HCT116 (cell line): Measurements from ENCODE around the gene TTC38.

ENCODE experiments used
- CEBPB ChIP-seq: IDR thresholded peaks from 2 replicates; pipeline ENCODE4 v1.6.1; 2012; ENCODE audit warnings: low read depth
- EZH2 ChIP-seq: fragments of 200-600 bp; sonication (generic); IDR thresholded peaks from 2 replicates; pipeline ENCODE4 v1.6.1; 2017; ENCODE audit warnings: antibody characterized with exemption, mixed run types
- JUND ChIP-seq: IDR thresholded peaks from 2 replicates; pipeline ENCODE4 v1.6.1; 2012
- POLR2A ChIP-seq: IDR thresholded peaks from 2 replicates; pipeline ENCODE4 v1.7.0; 2011; ENCODE audit warnings: borderline replicate concordance; ENCODE audit not compliant: insufficient read depth, insufficient read length; ENCODE audit errors: extremely low read depth
- POLR2AphosphoS5 ChIP-seq: IDR thresholded peaks from 2 replicates; pipeline ENCODE4 v1.6.1; 2011; ENCODE audit warnings: mild to moderate bottlenecking, low read depth, low read length, moderate library complexity
- SIN3A ChIP-seq: IDR thresholded peaks from 2 replicates; pipeline ENCODE4 v1.6.1; 2012; ENCODE audit warnings: low read depth
- SP1 ChIP-seq: IDR thresholded peaks from 2 replicates; pipeline ENCODE4 v1.6.1; 2012; ENCODE audit warnings: low read depth
- TCF7L2 ChIP-seq: IDR thresholded peaks from 2 replicates; pipeline ENCODE4 v1.7.0; 2011; ENCODE audit warnings: borderline replicate concordance, inconsistent platforms; ENCODE audit not compliant: insufficient read depth, insufficient read length; ENCODE audit errors: extremely low read depth
- YY1 ChIP-seq: IDR thresholded peaks from 2 replicates; pipeline ENCODE4 v1.6.1; 2011; ENCODE audit warnings: low read length, low read depth, moderate library complexity, mild to moderate bottlenecking; ENCODE audit not compliant: insufficient replicate concordance; ENCODE audit errors: extremely low read depth
- TF ChIP-seq, protein P1 (sequence below): IDR thresholded peaks from 2 replicates; pipeline ENCODE4 v1.6.1; 2012
- TF ChIP-seq, protein P2 (sequence below), 3 experiments: fragments of 200-600 bp in 1 of 3; sonication (generic) in 1 of 3; IDR thresholded peaks in 2 of 3; conservative IDR thresholded peaks in 1 of 3; 2 replicates each; pipeline ENCODE4 v1.5.1; 2012 to 2017; ENCODE audit warnings: low read depth in 2 of 3, low read length in 2 of 3, antibody characterized with exemption in 1 of 3, borderline replicate concordance in 1 of 3, control low read depth in 1 of 3, mild to moderate bottlenecking in 1 of 3, mixed read lengths in 1 of 3, mixed run types in 1 of 3, moderate library complexity in 1 of 3; ENCODE audit not compliant: insufficient read depth in 1 of 3
- TF ChIP-seq, protein P3 (sequence below): IDR thresholded peaks from 2 replicates; pipeline ENCODE4 v1.6.1; 2012; ENCODE audit warnings: low read depth
- TF ChIP-seq, protein P4 (sequence below): IDR thresholded peaks from 2 replicates; pipeline ENCODE4 v1.6.1; 2011; ENCODE audit warnings: mild to moderate bottlenecking, low read length, moderate library complexity; ENCODE audit not compliant: insufficient replicate concordance; ENCODE audit errors: extremely low read depth
- TF ChIP-seq, protein P5 (sequence below): IDR thresholded peaks from 2 replicates; pipeline ENCODE4 v1.6.1; 2012

DNA sequence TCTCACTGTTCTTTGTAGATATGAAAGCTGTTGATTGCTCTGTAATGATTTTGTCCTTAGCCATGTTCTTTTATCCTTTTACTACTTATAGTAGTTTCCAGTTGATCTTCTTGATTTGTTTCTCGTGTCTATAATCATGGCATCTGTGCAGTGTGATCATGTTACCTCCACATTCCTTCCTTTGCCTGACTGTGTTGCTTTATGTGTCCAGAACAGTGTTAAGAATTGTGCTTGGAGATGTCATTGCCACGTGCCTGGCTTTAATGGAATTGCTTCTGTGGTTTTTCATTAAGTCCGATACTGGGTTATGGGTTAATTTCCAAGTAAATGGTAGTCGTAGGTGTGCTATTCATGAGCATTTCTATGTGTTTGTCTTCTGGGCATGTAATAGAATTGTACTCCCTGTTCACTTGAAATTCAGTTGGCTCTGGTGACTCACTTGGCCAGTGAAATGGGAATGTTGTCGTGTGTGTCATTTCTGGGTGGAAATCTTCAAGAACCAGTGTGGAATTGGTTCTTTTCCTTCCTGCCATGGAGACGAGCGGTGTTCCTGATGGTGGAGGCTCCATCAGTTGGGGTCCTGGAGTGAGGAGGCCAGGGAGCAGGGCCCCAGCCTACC, 35.6 kb downstream of the TTC38 start:
- TF ChIP-seq, protein P1, sequence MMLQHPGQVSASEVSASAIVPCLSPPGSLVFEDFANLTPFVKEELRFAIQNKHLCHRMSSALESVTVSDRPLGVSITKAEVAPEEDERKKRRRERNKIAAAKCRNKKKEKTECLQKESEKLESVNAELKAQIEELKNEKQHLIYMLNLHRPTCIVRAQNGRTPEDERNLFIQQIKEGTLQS: no peak
- TF ChIP-seq, protein P2, sequence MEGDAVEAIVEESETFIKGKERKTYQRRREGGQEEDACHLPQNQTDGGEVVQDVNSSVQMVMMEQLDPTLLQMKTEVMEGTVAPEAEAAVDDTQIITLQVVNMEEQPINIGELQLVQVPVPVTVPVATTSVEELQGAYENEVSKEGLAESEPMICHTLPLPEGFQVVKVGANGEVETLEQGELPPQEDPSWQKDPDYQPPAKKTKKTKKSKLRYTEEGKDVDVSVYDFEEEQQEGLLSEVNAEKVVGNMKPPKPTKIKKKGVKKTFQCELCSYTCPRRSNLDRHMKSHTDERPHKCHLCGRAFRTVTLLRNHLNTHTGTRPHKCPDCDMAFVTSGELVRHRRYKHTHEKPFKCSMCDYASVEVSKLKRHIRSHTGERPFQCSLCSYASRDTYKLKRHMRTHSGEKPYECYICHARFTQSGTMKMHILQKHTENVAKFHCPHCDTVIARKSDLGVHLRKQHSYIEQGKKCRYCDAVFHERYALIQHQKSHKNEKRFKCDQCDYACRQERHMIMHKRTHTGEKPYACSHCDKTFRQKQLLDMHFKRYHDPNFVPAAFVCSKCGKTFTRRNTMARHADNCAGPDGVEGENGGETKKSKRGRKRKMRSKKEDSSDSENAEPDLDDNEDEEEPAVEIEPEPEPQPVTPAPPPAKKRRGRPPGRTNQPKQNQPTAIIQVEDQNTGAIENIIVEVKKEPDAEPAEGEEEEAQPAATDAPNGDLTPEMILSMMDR (IDR thresholded peaks at IDR 0.05 in 2 of 3, conservative IDR thresholded peaks at IDR 0.05 in 1 of 3; ENCODE audit: borderline replicate concordance in 1 of 3, insufficient read depth in 1 of 3, low read depth in 2 of 3, low read length in 2 of 3): no peak
- TF ChIP-seq, protein P3, sequence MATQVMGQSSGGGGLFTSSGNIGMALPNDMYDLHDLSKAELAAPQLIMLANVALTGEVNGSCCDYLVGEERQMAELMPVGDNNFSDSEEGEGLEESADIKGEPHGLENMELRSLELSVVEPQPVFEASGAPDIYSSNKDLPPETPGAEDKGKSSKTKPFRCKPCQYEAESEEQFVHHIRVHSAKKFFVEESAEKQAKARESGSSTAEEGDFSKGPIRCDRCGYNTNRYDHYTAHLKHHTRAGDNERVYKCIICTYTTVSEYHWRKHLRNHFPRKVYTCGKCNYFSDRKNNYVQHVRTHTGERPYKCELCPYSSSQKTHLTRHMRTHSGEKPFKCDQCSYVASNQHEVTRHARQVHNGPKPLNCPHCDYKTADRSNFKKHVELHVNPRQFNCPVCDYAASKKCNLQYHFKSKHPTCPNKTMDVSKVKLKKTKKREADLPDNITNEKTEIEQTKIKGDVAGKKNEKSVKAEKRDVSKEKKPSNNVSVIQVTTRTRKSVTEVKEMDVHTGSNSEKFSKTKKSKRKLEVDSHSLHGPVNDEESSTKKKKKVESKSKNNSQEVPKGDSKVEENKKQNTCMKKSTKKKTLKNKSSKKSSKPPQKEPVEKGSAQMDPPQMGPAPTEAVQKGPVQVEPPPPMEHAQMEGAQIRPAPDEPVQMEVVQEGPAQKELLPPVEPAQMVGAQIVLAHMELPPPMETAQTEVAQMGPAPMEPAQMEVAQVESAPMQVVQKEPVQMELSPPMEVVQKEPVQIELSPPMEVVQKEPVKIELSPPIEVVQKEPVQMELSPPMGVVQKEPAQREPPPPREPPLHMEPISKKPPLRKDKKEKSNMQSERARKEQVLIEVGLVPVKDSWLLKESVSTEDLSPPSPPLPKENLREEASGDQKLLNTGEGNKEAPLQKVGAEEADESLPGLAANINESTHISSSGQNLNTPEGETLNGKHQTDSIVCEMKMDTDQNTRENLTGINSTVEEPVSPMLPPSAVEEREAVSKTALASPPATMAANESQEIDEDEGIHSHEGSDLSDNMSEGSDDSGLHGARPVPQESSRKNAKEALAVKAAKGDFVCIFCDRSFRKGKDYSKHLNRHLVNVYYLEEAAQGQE: no peak
- TF ChIP-seq POLR2A (no peak), JUND (no peak), TCF7L2 (no peak), EZH2 (no peak), YY1 (no peak), POLR2AphosphoS5 (no peak), SIN3A (no peak), CEBPB (no peak), SP1 (no peak)
- TF ChIP-seq, protein P4, sequence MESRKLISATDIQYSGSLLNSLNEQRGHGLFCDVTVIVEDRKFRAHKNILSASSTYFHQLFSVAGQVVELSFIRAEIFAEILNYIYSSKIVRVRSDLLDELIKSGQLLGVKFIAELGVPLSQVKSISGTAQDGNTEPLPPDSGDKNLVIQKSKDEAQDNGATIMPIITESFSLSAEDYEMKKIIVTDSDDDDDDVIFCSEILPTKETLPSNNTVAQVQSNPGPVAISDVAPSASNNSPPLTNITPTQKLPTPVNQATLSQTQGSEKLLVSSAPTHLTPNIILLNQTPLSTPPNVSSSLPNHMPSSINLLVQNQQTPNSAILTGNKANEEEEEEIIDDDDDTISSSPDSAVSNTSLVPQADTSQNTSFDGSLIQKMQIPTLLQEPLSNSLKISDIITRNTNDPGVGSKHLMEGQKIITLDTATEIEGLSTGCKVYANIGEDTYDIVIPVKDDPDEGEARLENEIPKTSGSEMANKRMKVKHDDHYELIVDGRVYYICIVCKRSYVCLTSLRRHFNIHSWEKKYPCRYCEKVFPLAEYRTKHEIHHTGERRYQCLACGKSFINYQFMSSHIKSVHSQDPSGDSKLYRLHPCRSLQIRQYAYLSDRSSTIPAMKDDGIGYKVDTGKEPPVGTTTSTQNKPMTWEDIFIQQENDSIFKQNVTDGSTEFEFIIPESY: no peak
- TF ChIP-seq, protein P5, sequence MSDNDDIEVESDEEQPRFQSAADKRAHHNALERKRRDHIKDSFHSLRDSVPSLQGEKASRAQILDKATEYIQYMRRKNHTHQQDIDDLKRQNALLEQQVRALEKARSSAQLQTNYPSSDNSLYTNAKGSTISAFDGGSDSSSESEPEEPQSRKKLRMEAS: no peak
